Tibial nerve (tissue), 4 donors: ENCODE data around the gene ANKRD39.

Experiments used
- CTCF ChIP-seq, 5 experiments: fragments of 200-600 bp in 3 of 5; fragments of 450-650 bp in 2 of 5; sonication (generic) in 3 of 5; IDR thresholded peaks; one replicate each; pipeline ENCODE4 v1.5.1; 2016 to 2019; ENCODE audit warnings: antibody characterized with exemption in 5 of 5, mild to moderate bottlenecking in 3 of 5, moderate library complexity in 2 of 5
- EP300 ChIP-seq, 2 donors: sonication (generic); formaldehyde crosslinking; IDR thresholded peaks; one replicate each; pipeline ENCODE4 v1.6.1; 2017; ENCODE audit warnings: antibody characterized with exemption in 2 of 2, mild to moderate bottlenecking in 1 of 2
- POLR2A ChIP-seq, 2 donors: fragments of 450-650 bp; IDR thresholded peaks; one replicate each; pipeline ENCODE4 v1.6.1; 2017; ENCODE audit warnings: antibody characterized with exemption in 2 of 2, mild to moderate bottlenecking in 2 of 2, moderate library complexity in 2 of 2

- TF ChIP-seq CTCF (IDR thresholded peaks at IDR 0.05) (no peak), POLR2A (IDR thresholded peaks at IDR 0.05) (no peak), EP300 (IDR thresholded peaks at IDR 0.05) (no peak)
Observed at GRCh38 chr2:96809216-96809882, 48.5 kb downstream of the ANKRD39 start.
